ENCODE measurements around the gene BTG4.

GRCh38 chr11:111450480-111451320, 61.5 kb downstream of the BTG4 start:
- TF ChIP-seq, protein P1, sequence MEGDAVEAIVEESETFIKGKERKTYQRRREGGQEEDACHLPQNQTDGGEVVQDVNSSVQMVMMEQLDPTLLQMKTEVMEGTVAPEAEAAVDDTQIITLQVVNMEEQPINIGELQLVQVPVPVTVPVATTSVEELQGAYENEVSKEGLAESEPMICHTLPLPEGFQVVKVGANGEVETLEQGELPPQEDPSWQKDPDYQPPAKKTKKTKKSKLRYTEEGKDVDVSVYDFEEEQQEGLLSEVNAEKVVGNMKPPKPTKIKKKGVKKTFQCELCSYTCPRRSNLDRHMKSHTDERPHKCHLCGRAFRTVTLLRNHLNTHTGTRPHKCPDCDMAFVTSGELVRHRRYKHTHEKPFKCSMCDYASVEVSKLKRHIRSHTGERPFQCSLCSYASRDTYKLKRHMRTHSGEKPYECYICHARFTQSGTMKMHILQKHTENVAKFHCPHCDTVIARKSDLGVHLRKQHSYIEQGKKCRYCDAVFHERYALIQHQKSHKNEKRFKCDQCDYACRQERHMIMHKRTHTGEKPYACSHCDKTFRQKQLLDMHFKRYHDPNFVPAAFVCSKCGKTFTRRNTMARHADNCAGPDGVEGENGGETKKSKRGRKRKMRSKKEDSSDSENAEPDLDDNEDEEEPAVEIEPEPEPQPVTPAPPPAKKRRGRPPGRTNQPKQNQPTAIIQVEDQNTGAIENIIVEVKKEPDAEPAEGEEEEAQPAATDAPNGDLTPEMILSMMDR (IDR thresholded peaks at IDR 0.05): no peak
- no peak for TF ChIP-seq POLR2A (IDR thresholded peaks at IDR 0.05)

Data from thyroid gland (tissue), 4 donors.